Left lung (tissue), 10 donors: ENCODE results near the gene TRPM3. TPM values are rescaled to one million over a fixed set of nuclear protein-coding genes. Genes with fewer than 3 reads are reported as not detected.

Source experiments
- ATAC-seq: fragments of 200-7000 bp; cut with Tn5 transposase; one replicate; pipeline ENCODE4 v1.9.1; 2020; ENCODE audit warnings: moderate library complexity
- DNase-seq, 4 donors: peaks; one replicate each; pipeline ENCODE4 v3.0.0-alpha.2; 2013 to 2020
- H3K27ac ChIP-seq, 2 donors: fragments of 200-600 bp; sonication (generic) in 1 of 2; one replicate each; pipeline versions ENCODE4 v1.5.0 to v1.8.0; 2020 to 2021
- H3K27me3 ChIP-seq, 2 donors: fragments of 200-600 bp; sonication (generic) in 1 of 2; one replicate each; pipeline versions ENCODE4 v1.5.0 to v1.8.0; 2020 to 2021
- H3K36me3 ChIP-seq, 2 donors: fragments of 200-600 bp; sonication (generic) in 1 of 2; one replicate each; pipeline versions ENCODE4 v1.5.0 to v1.8.0; 2020 to 2021
- H3K4me1 ChIP-seq, 2 donors: fragments of 200-600 bp; one replicate each; pipeline ENCODE4 v1.8.0; 2021
- H3K4me3 ChIP-seq, 2 donors: fragments of 200-600 bp; sonication (generic) in 1 of 2; one replicate each; pipeline versions ENCODE4 v1.5.0 to v1.8.0; 2020 to 2021; ENCODE audit warnings: mild to moderate bottlenecking in 1 of 2
- H3K9me3 ChIP-seq, 2 donors: fragments of 200-600 bp; sonication (generic) in 1 of 2; one replicate each; pipeline versions ENCODE4 v1.5.0 to v1.8.0; 2020 to 2021
- CTCF ChIP-seq, 2 donors: fragments of 200-600 bp; sonication (generic) in 1 of 2; IDR thresholded peaks; one replicate each; pipeline versions ENCODE4 v1.5.0 to v1.8.0; 2021; ENCODE audit warnings: antibody characterized with exemption in 2 of 2
- intact Hi-C, 2 donors: fragments of 100-400 bp; cut with DNase I; formaldehyde crosslinking; loops; one replicate each; pipeline versions ENCODE4 v1.11.2 to v1.14.2; 2022
- polyA plus RNA-seq, 6 donors: library from polyadenylated mRNA; unstranded; fragments of 120-200 nt; gene quantifications; one replicate each; pipeline ENCODE4 v1.2.1, GENCODE V29; 2013; ENCODE audit not compliant: insufficient read length in 6 of 6
- total RNA-seq, 2 donors: library from RNA; stranded (reverse); fragmentation: NEBNext Ultra II Directional; extraction: Animal tissue kit (Norgen Biotek cat#: 25700); gene quantifications; one replicate each; pipeline ENCODE4 v1.2.1, GENCODE V29; 2021
- donor health status: DM: no; HTN: yes; CAD: no.
- donor health status: DM: no; HTN: no; CAD: no.

TRPM3 gene
- total and polyA plus RNA-seq, 8 donors: 0.17 to 2.1 (median 1.2) TPM

DNA sequence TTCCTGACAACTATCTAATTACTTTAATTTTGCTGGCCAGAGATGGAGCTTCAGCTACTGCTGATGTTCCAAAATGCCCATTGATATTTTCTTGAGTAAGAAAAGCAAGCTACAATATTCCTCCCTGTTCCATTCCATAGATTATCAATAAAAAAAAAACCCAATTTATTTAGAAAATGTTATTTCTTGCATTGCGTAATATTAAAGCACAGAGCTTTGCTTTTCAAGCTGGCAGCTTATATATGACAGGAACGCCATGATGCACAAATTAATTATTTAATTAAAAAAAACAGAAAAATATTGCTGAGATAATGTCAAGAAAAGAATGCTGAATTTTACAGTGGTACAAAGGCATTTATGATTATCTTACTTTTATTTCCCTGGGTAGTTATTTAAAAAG, 47.9 kb downstream of the TRPM3 start:
- no peak overlapping the region for H3K27ac ChIP-seq
- no peak for DNase-seq
- no peak overlapping the region for H3K4me3 ChIP-seq
- no peak for ATAC-seq
- TF ChIP-seq CTCF (IDR thresholded peaks at IDR 0.05): no peak
- H3K9me3 ChIP-seq: peaks cover 0 to 1% of the 10 kb centered on the region in 2 donors
- intact Hi-C loops: no loop called here
- H3K27me3 ChIP-seq: no peaks in the 10 kb centered on the region
- no peaks in the 10 kb centered on the region for H3K36me3 ChIP-seq
- no peaks in the 10 kb centered on the region for H3K4me1 ChIP-seq

- Histone ChIP-seq H3K9me3 (peaks cover 0 to 1% of the 10 kb centered on the region in 2 donors), H3K27me3 (no peaks in the 10 kb centered on the region), H3K36me3 (no peaks in the 10 kb centered on the region), H3K4me3 (no peak overlapping the region), H3K4me1 (no peaks in the 10 kb centered on the region), H3K27ac (no peak overlapping the region)
- intact Hi-C loops: no loop called here
- TF ChIP-seq CTCF (IDR thresholded peaks at IDR 0.05): no peak
- ATAC-seq: no peak
- no peak for DNase-seq
Measured at GRCh38 chr9:71072587-71072986, 48.8 kb downstream of the TRPM3 start.

DNA sequence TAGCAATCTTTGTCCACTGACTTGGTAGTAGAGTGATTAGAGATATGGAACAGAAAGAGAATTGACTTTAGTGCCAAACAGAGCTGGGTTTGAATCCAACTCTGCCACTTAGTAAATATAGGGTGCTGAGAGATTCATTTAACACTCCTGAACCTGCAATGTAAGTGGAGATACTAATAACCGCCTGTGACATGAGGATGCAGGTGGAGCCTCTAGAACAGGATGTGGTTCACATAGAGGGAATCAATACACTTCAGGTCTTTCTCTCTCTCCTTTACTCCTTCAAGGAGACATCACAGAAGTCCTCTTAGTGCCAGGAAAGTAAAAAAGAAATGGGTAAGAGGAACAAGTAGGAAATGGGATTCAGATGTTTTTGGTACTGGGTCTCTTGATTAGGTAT, 49.8 kb downstream of the TRPM3 start:
- Histone ChIP-seq H3K9me3 (peaks cover 0 to 1% of the 10 kb centered on the region in 2 donors), H3K27me3 (no peaks in the 10 kb centered on the region), H3K4me1 (no peaks in the 10 kb centered on the region), H3K4me3 (no peak overlapping the region), H3K36me3 (no peaks in the 10 kb centered on the region), H3K27ac (no peak overlapping the region)
- no peak for DNase-seq
- intact Hi-C loops: no loop called here
- no peak for ATAC-seq
- TF ChIP-seq CTCF (IDR thresholded peaks at IDR 0.05): no peak

DNA sequence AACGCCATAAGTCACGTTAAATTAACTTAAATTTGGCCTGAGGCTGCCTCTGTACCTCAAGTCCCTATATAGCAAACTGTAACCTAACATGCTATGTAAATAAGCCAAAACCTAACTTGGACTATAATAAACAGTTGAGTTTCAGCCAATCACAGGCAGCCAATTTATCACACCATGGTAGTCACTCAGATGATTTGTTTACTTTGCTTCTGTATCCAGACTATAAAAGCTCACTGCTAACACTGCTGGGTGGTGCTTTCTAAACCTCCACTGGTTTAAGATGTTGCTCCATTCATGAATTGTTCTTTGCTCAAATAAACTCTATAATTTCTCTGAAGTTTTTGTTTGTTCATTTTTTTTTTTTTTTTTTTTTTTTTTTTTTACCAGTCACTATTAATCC, 62.8 kb downstream of the TRPM3 start:
- Histone ChIP-seq H3K27ac (no peak overlapping the region), H3K27me3 (no peaks in the 10 kb centered on the region), H3K36me3 (no peaks in the 10 kb centered on the region), H3K9me3 (no peaks in the 10 kb centered on the region), H3K4me3 (no peak overlapping the region), H3K4me1 (no peaks in the 10 kb centered on the region)
- DNase-seq (no peak), ATAC-seq (no peak)
- intact Hi-C loops: no loop called here
- no peak for TF ChIP-seq CTCF (IDR thresholded peaks at IDR 0.05)

GRCh38 chr9:71052287-71052686, 69.1 kb downstream of the TRPM3 start:
- DNase-seq (no peak), ATAC-seq (peak; percentile 46)
- H3K4me1 ChIP-seq: no peaks in the 10 kb centered on the region
- no peaks in the 10 kb centered on the region for H3K27me3 ChIP-seq
- no peak overlapping the region for H3K27ac ChIP-seq
- H3K36me3 ChIP-seq: no peaks in the 10 kb centered on the region
- no peak for TF ChIP-seq CTCF (IDR thresholded peaks at IDR 0.05)
- H3K4me3 ChIP-seq: no peak overlapping the region
- no peaks in the 10 kb centered on the region for H3K9me3 ChIP-seq
- intact Hi-C loops: no loop called here
